Muscle of leg (tissue), 11 donors: ENCODE measurements around the gene SDHA. TPM values are rescaled to one million over a fixed set of nuclear protein-coding genes. Genes with fewer than 3 reads are reported as not detected.
"Not testable (repeated sequence)": the region's sequence is repeated elsewhere in the genome, so short reads cannot be mapped to it uniquely, and the experiment has no call there.

Experiments used
- DNase-seq: peaks from one replicate; pipeline ENCODE4 v3.0.0; 2013
- H3K27ac ChIP-seq: one replicate; pipeline ENCODE4 v1.5.1; 2013; ENCODE audit warnings: mild to moderate bottlenecking, low read length, control low read depth
- H3K27me3 ChIP-seq: one replicate; pipeline ENCODE4 v1.6.1; 2013; ENCODE audit warnings: low read length; ENCODE audit not compliant: control insufficient read depth, insufficient read depth
- H3K36me3 ChIP-seq: one replicate; pipeline ENCODE4 v1.6.1; 2013; ENCODE audit warnings: low read length; ENCODE audit not compliant: control insufficient read depth, insufficient read depth
- H3K4me1 ChIP-seq: one replicate; pipeline ENCODE4 v1.6.1; 2013; ENCODE audit warnings: low read length; ENCODE audit not compliant: control insufficient read depth, insufficient read depth
- H3K4me3 ChIP-seq: one replicate; pipeline ENCODE4 v1.5.1; 2013; ENCODE audit warnings: low read length, control low read depth
- H3K9me3 ChIP-seq: replicated peaks from 2 replicates; pipeline ENCODE4 v1.6.1; 2013; ENCODE audit warnings: low read depth, low read length; ENCODE audit not compliant: control insufficient read depth
- WGBS: methylation state at CpG from one replicate; pipeline ENCODE4 v1.1.5; 2013; ENCODE audit warnings: missing lambda C conversion rate; ENCODE audit not compliant: insufficient coverage; 5-methylcytosine and 5-hydroxymethylcytosine counted together
- polyA plus RNA-seq, 8 donors: library from polyadenylated mRNA; unstranded; fragments of 120-200 nt; gene quantifications; one replicate each; pipeline versions ENCODE4 v1.2.1 to v1.2.3, GENCODE V29; 2013; ENCODE audit warnings: inconsistent platforms in 1 of 8, low replicate concordance in 1 of 8; ENCODE audit not compliant: insufficient read length in 8 of 8, insufficient read depth in 1 of 8
- total RNA-seq: library from RNA; stranded (reverse); fragments of 120-200 nt; gene quantifications from one replicate; pipeline ENCODE4 v1.2.4, GENCODE V29; 2013

SDHA gene
- total and polyA plus RNA-seq, 9 donors, result 86.9 to 110 (median 102) TPM

GRCh38 chr5:267716-268115, 49.6 kb downstream of the SDHA start:
- H3K36me3 ChIP-seq, result peaks cover 20% of the 10 kb centered on the region
- no peak overlapping the region for H3K4me3 ChIP-seq
- no peaks in the 10 kb centered on the region for H3K27me3 ChIP-seq
- no CpG with 5 or more reads among the region's 1 CpG for WGBS
- no peaks in the 10 kb centered on the region for H3K9me3 ChIP-seq
- no peak overlapping the region for H3K27ac ChIP-seq
- peaks cover 4% of the 10 kb centered on the region for H3K4me1 ChIP-seq
- no peak for DNase-seq

- H3K27ac ChIP-seq, result no peak overlapping the region
- H3K9me3 ChIP-seq, result no peaks in the 10 kb centered on the region
- no peak for DNase-seq
- H3K4me1 ChIP-seq, result peaks cover 4% of the 10 kb centered on the region
- WGBS, result 68% methylated on average over 9 of the region's 17 CpGs
- peaks cover 4% of the 10 kb centered on the region for H3K36me3 ChIP-seq
- no peak overlapping the region for H3K4me3 ChIP-seq
- no peaks in the 10 kb centered on the region for H3K27me3 ChIP-seq
Observed at GRCh38 chr5:270340-270739, 52.2 kb downstream of the SDHA start.

- not testable (repeated sequence) for H3K36me3 ChIP-seq, H3K4me1 ChIP-seq, H3K27me3 ChIP-seq, DNase-seq, H3K9me3 ChIP-seq
- 0% methylated on average over 13 of the region's 41 CpGs for WGBS
- peak overlapping the region; percentile 62 for H3K4me3 ChIP-seq
- peak overlapping the region; percentile 42 for H3K27ac ChIP-seq
Observed at GRCh38 chr5:271828-272167, 53.7 kb downstream of the SDHA start.

- no CpG with 5 or more reads among the region's 9 CpGs for WGBS
Observed at GRCh38 chr5:273091-273490, 55.0 kb downstream of the SDHA start.

GRCh38 chr5:273491-273890, 55.4 kb downstream of the SDHA start:
- not testable (repeated sequence) for H3K4me1 ChIP-seq
- no CpG with 5 or more reads among the region's 7 CpGs for WGBS

More at GRCh38 chr5:273091-273490, 55.0 kb downstream of the SDHA start:
- H3K27ac ChIP-seq, H3K9me3 ChIP-seq, H3K4me3 ChIP-seq, DNase-seq, H3K4me1 ChIP-seq, H3K36me3 ChIP-seq, H3K27me3 ChIP-seq: not testable (repeated sequence)

GRCh38 chr5:274346-274745, 56.2 kb downstream of the SDHA start:
- not testable (repeated sequence) for H3K4me3 ChIP-seq, H3K27me3 ChIP-seq, H3K4me1 ChIP-seq, H3K27ac ChIP-seq, H3K36me3 ChIP-seq, DNase-seq, H3K9me3 ChIP-seq
- WGBS, result no CpG with 5 or more reads among the region's 7 CpGs

More at GRCh38 chr5:273491-273890, 55.4 kb downstream of the SDHA start:
- not testable (repeated sequence) for DNase-seq, H3K36me3 ChIP-seq, H3K9me3 ChIP-seq, H3K4me3 ChIP-seq, H3K27me3 ChIP-seq, H3K27ac ChIP-seq

GRCh38 chr5:278646-279045, 60.5 kb downstream of the SDHA start:
- no peak overlapping the region for H3K27ac ChIP-seq

GRCh38 chr5:279051-279665, 61.0 kb downstream of the SDHA start:
- not testable (repeated sequence) for H3K4me1 ChIP-seq, DNase-seq, H3K27ac ChIP-seq, H3K4me3 ChIP-seq, H3K27me3 ChIP-seq, H3K9me3 ChIP-seq
- peaks cover 13% of the 10 kb centered on the region for H3K36me3 ChIP-seq
- WGBS, result 84% methylated on average over 8 of the region's 14 CpGs

More at GRCh38 chr5:278646-279045, 60.5 kb downstream of the SDHA start:
- H3K9me3 ChIP-seq, result no peaks in the 10 kb centered on the region
- no peak for DNase-seq
- no peak overlapping the region for H3K4me3 ChIP-seq
- 91% methylated on average over 7 of the region's 9 CpGs for WGBS
- no peaks in the 10 kb centered on the region for H3K27me3 ChIP-seq
- peaks cover 12% of the 10 kb centered on the region for H3K36me3 ChIP-seq
- no peaks in the 10 kb centered on the region for H3K4me1 ChIP-seq

GRCh38 chr5:285991-286557, 68.0 kb downstream of the SDHA start:
- Histone ChIP-seq H3K27ac (no peak overlapping the region), H3K4me3 (no peak overlapping the region), H3K4me1 (peaks cover 4% of the 10 kb centered on the region), H3K36me3 (peaks cover 23% of the 10 kb centered on the region), H3K27me3 (no peaks in the 10 kb centered on the region), H3K9me3 (no peaks in the 10 kb centered on the region)
- WGBS, result 81% methylated on average over 14 of the region's 14 CpGs
- no peak for DNase-seq

- not testable (repeated sequence) for H3K4me3 ChIP-seq, H3K9me3 ChIP-seq, H3K4me1 ChIP-seq, DNase-seq, H3K27ac ChIP-seq, H3K27me3 ChIP-seq
- no CpG with 5 or more reads among the region's 13 CpGs for WGBS
- H3K36me3 ChIP-seq, result peaks cover 16% of the 10 kb centered on the region
Observed at GRCh38 chr5:290200-290599, 72.1 kb downstream of the SDHA start.

- not testable (repeated sequence) for H3K4me1 ChIP-seq, H3K36me3 ChIP-seq, H3K27me3 ChIP-seq, DNase-seq, H3K27ac ChIP-seq, H3K4me3 ChIP-seq, H3K9me3 ChIP-seq
- 87% methylated on average over 7 of the region's 10 CpGs for WGBS
Observed at GRCh38 chr5:291345-291744, 73.2 kb downstream of the SDHA start.
